IMR-90 (cell line): ENCODE results near the gene NEAT1.

Experiments used
- BHLHE40 ChIP-seq: fragments of 150-350 bp; IDR thresholded peaks from 2 replicates; pipeline ENCODE4 v1.6.1; 2016; ENCODE audit warnings: mild to moderate bottlenecking, low read depth, low read length
- CHD1 ChIP-seq: IDR thresholded peaks from 2 replicates; pipeline ENCODE4 v1.6.1; 2012; ENCODE audit warnings: low read depth, low read length, improper control_type of control experiment
- CTCF ChIP-seq: conservative IDR thresholded peaks from 2 replicates; pipeline ENCODE4 v1.5.1; 2012; ENCODE audit warnings: mild to moderate bottlenecking, low read depth, low read length, improper control_type of control experiment
- ELK1 ChIP-seq: fragments of 150-350 bp; IDR thresholded peaks from 2 replicates; pipeline ENCODE4 v1.6.1; 2016; ENCODE audit warnings: low read depth, mild to moderate bottlenecking, low read length, moderate library complexity, borderline replicate concordance
- MAFK ChIP-seq: IDR thresholded peaks from 2 replicates; pipeline ENCODE4 v1.6.1; 2012; ENCODE audit warnings: low read depth, low read length, improper control_type of control experiment
- MXI1 ChIP-seq: IDR thresholded peaks from 2 replicates; pipeline ENCODE4 v1.6.1; 2012; ENCODE audit warnings: low read depth, mild to moderate bottlenecking, low read length, moderate library complexity, borderline replicate concordance
- POLR2A ChIP-seq: IDR thresholded peaks from 2 replicates; pipeline ENCODE4 v1.6.1; 2012; ENCODE audit warnings: mild to moderate bottlenecking, low read depth, low read length
- RAD21 ChIP-seq: IDR thresholded peaks from 2 replicates; pipeline ENCODE4 v1.6.1; 2012; ENCODE audit warnings: low read length, improper control_type of control experiment
- RFX5 ChIP-seq: IDR thresholded peaks from 2 replicates; pipeline ENCODE4 v1.8.0; 2012; ENCODE audit warnings: low read depth, mild to moderate bottlenecking, low read length, moderate library complexity
- SMC3 ChIP-seq: fragments of 150-350 bp; IDR thresholded peaks from 2 replicates; pipeline ENCODE4 v1.6.1; 2016; ENCODE audit warnings: low read depth, mild to moderate bottlenecking, antibody characterized with exemption, low read length, moderate library complexity
- USF2 ChIP-seq: fragments of 150-350 bp; IDR thresholded peaks from 2 replicates; pipeline ENCODE4 v1.6.1; 2017; ENCODE audit warnings: mild to moderate bottlenecking, antibody characterized with exemption, low read length, low read depth

GRCh38 chr11:65383778-65384177 lies 38.8 kb upstream of the NEAT1 start:
- TF ChIP-seq CTCF (no peak), POLR2A (no peak; the same call in 1 of the 2 replicates), RFX5 (no peak), SMC3 (no peak), MXI1 (no peak), MAFK (no peak), CHD1 (no peak), BHLHE40 (no peak), RAD21 (no peak), ELK1 (no peak), USF2 (no peak)
